GM06990 (cell line): ENCODE results near the gene ERC2.

Experiments used
- DNase-seq: peaks from one replicate; pipeline ENCODE4 v3.0.0-alpha.2; 2011; ENCODE audit not compliant: insufficient read length; ENCODE audit errors: extremely low read depth
- H3K27me3 ChIP-seq: replicated peaks from 2 replicates; pipeline ENCODE4 v1.6.0; 2011; ENCODE audit warnings: low read length; ENCODE audit not compliant: control insufficient read depth, insufficient read depth
- H3K36me3 ChIP-seq: 2 replicates; pipeline ENCODE4 v1.5.1; 2011; ENCODE audit warnings: low read length; ENCODE audit not compliant: control insufficient read depth, insufficient read depth
- H3K4me3 ChIP-seq: replicated peaks from 2 replicates; pipeline ENCODE4 v1.5.1; 2011; ENCODE audit warnings: low read depth, mild to moderate bottlenecking, control low read depth, low read length
- TF ChIP-seq, protein P1 (sequence below): IDR thresholded peaks from 2 replicates; pipeline ENCODE4 v1.5.1; 2011; ENCODE audit warnings: low read length, control low read depth, mild to moderate bottlenecking, inconsistent platforms; ENCODE audit not compliant: insufficient read depth, poor library complexity, severe bottlenecking

The ERC2 gene

GRCh38 chr3:56321892-56322291 lies 146.4 kb downstream of the ERC2 start:
- TF ChIP-seq, protein P1, sequence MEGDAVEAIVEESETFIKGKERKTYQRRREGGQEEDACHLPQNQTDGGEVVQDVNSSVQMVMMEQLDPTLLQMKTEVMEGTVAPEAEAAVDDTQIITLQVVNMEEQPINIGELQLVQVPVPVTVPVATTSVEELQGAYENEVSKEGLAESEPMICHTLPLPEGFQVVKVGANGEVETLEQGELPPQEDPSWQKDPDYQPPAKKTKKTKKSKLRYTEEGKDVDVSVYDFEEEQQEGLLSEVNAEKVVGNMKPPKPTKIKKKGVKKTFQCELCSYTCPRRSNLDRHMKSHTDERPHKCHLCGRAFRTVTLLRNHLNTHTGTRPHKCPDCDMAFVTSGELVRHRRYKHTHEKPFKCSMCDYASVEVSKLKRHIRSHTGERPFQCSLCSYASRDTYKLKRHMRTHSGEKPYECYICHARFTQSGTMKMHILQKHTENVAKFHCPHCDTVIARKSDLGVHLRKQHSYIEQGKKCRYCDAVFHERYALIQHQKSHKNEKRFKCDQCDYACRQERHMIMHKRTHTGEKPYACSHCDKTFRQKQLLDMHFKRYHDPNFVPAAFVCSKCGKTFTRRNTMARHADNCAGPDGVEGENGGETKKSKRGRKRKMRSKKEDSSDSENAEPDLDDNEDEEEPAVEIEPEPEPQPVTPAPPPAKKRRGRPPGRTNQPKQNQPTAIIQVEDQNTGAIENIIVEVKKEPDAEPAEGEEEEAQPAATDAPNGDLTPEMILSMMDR, result no peak
- Histone ChIP-seq H3K4me3 (no peak overlapping the region), H3K27me3 (no peaks in the 10 kb centered on the region; the same call in 1 of the 2 replicates), H3K36me3 (no peaks in the 10 kb centered on the region)
- no peak for DNase-seq

DNA sequence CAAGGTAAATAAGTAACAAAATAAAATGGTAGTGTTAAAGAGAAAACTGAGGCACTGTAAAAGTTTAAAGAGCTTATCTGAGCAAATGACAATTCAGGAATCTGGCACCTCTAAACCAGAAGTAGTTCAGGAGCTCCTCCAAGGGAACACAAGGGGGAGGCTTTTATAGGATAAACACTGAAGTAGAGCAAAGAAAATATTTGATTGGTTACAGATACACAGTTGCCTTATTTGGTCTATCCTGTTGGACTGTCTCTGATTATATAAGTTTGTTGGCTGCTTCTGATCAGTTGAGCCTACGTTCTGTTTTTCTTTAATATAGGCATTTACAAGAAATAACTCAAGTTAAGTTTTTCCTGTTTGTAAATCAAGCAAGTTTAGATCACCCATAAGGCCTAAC lies 146.9 kb downstream of the ERC2 start:
- no peak overlapping the region for H3K4me3 ChIP-seq

DNA sequence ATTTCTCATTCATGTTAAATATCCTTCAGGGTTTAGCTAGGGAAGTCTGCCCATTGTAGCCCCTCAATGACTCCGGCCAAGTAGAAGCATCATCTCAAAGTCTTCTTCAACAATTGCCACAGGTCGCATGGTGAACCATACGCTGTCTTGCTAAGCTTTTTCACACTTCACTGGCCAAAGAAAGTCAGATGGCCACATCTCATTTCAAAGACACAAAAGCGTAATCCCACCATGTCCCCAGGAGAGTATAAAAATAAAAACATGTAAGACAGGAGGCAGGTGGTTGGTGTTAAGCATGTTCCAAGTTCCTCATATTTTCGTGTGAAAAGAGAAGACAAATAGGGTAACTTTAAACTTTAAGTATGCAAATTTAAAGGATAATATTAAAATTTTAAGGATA lies 147.4 kb downstream of the ERC2 start:
- TF ChIP-seq, protein P1, result no peak
- Histone ChIP-seq H3K4me3 (no peak overlapping the region), H3K36me3 (no peaks in the 10 kb centered on the region), H3K27me3 (no peaks in the 10 kb centered on the region; the same call in 1 of the 2 replicates)
- no peak for DNase-seq

More for the DNA sequence above, 146.9 kb downstream of the ERC2 start:
- TF ChIP-seq, protein P1, result no peak
- Histone ChIP-seq H3K27me3 (no peaks in the 10 kb centered on the region; the same call in 1 of the 2 replicates), H3K36me3 (no peaks in the 10 kb centered on the region)
- DNase-seq, result no peak

GRCh38 chr3:56318891-56319290 lies 149.4 kb downstream of the ERC2 start:
- no peaks in the 10 kb centered on the region for H3K36me3 ChIP-seq
- TF ChIP-seq, protein P1, result no peak
- no peaks in the 10 kb centered on the region; the same call in 1 of the 2 replicates for H3K27me3 ChIP-seq
- DNase-seq, result no peak
- H3K4me3 ChIP-seq, result no peak overlapping the region

- Histone ChIP-seq H3K4me3 (no peak overlapping the region), H3K36me3 (no peaks in the 10 kb centered on the region), H3K27me3 (no peaks in the 10 kb centered on the region; the same call in 1 of the 2 replicates)
- TF ChIP-seq, protein P1, result no peak
- no peak for DNase-seq
Measured at GRCh38 chr3:56316944-56317343, 151.3 kb downstream of the ERC2 start.

DNA sequence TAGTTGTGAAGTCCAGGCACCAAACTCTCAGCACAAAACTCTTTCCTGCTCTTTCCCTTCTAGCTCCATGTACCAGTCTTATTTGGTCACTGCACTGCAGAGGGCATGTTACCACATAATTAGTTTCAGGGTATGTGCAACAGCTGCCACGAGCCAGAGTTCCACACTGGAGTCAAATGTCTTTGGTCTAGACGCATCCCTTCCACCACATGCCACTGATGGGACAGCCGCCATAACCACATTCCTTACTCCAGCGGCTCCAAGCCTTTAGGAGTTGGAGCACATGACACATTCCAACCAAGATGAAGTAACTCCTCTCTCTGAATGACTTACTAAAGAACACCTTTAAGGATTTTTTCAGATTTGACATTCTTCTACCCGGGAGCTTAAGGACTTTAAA lies 153.4 kb downstream of the ERC2 start:
- Histone ChIP-seq H3K27me3 (no peaks in the 10 kb centered on the region; the same call in 1 of the 2 replicates), H3K36me3 (no peaks in the 10 kb centered on the region), H3K4me3 (no peak overlapping the region)
- no peak for DNase-seq
- TF ChIP-seq, protein P1, result no peak
